ENCODE measurements around the gene ACAN. TPM values are rescaled to one million over a fixed set of nuclear protein-coding genes. Genes with fewer than 3 reads are reported as not detected.

ACAN gene
- total RNA-seq, 1 donor from 2014 or later = not detected

DNA sequence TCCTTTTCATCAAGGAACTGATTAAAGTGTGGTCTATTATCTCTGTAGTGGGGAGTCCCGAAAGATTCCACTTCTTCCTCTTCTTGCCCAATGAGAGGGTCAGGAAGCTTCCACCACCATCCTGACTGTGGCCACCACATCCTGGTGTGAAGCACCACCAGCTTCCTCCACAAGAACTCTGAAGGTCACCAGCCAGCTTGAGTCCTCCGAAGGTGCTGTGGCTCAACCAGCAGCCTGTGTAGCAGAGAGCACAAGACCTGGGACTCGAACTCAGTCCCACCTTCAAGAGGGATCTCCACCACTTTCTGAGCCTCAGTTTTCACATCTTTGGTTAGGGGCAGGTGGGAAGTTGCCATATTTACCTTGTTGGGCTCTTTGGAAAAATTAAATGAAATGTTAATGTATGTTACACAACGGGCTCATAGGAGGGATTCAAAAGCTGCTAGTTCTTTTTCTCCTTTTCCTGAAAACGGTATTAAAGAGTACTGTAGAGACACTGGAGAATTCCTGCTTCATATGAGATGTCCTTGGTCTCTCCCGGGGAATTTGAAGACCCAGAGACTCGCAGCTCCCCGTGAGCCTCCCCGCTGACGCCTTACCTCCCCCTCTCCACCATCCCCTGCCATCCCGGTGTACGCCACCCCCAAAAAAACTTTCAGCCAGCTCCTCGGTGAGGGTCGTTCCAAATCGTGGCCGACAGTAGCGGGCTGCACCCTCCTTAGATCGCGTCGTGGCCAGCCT lies 816 bp upstream of the ACAN start:
- DNase-seq (ENCODE audit: low read depth) (no peak), FAIRE-seq (no peak)
- H3K36me3 ChIP-seq (ENCODE audit: control insufficient read depth, insufficient read depth, low read length) = no peaks in the 10 kb centered on the region
- peaks cover 30% of the 10 kb centered on the region for H3K27me3 ChIP-seq (ENCODE audit: control insufficient read depth, insufficient read depth, low read length)
- no peak overlapping the region for H3K4me3 ChIP-seq (ENCODE audit: low read depth, low read length)
- TF ChIP-seq, protein P1, sequence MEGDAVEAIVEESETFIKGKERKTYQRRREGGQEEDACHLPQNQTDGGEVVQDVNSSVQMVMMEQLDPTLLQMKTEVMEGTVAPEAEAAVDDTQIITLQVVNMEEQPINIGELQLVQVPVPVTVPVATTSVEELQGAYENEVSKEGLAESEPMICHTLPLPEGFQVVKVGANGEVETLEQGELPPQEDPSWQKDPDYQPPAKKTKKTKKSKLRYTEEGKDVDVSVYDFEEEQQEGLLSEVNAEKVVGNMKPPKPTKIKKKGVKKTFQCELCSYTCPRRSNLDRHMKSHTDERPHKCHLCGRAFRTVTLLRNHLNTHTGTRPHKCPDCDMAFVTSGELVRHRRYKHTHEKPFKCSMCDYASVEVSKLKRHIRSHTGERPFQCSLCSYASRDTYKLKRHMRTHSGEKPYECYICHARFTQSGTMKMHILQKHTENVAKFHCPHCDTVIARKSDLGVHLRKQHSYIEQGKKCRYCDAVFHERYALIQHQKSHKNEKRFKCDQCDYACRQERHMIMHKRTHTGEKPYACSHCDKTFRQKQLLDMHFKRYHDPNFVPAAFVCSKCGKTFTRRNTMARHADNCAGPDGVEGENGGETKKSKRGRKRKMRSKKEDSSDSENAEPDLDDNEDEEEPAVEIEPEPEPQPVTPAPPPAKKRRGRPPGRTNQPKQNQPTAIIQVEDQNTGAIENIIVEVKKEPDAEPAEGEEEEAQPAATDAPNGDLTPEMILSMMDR (IDR thresholded peaks at IDR 0.05; ENCODE audit: insufficient read depth, low read length, severe bottlenecking) = no peak

GRCh38 chr15:88802991-88803240 lies 320 bp upstream of the ACAN start:
- no peaks in the 10 kb centered on the region for H3K36me3 ChIP-seq (ENCODE audit: control insufficient read depth, insufficient read depth, low read length)
- H3K27me3 ChIP-seq (ENCODE audit: control insufficient read depth, insufficient read depth, low read length) = peaks cover 30% of the 10 kb centered on the region
- FAIRE-seq (no peak), DNase-seq (ENCODE audit: low read depth) (no peak)
- no peak overlapping the region for H3K4me3 ChIP-seq (ENCODE audit: low read depth, low read length)
- TF ChIP-seq, protein P1 (IDR thresholded peaks at IDR 0.05; ENCODE audit: insufficient read depth, low read length, severe bottlenecking) = no peak

DNA sequence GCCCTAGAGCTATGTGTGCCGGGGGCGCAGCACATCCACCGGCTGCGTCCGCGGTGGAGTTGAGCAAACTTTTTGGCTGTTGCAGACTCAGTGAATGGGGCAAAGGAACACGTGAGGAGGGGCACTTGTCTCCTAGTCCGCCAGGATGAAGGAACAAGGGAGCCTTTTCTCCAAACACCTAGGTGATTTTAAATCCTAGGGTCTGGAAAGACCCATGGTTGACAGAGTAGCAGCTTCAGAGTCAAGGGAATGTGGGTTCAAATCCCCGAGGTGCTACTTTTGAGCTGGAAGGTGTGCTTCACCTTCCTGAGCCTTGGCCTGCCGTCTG lies 648 bp downstream of the ACAN start:
- peaks cover 30% of the 10 kb centered on the region for H3K27me3 ChIP-seq (ENCODE audit: control insufficient read depth, insufficient read depth, low read length)
- no peaks in the 10 kb centered on the region for H3K36me3 ChIP-seq (ENCODE audit: control insufficient read depth, insufficient read depth, low read length)
- no peak overlapping the region for H3K4me3 ChIP-seq (ENCODE audit: low read depth, low read length)
- DNase-seq (ENCODE audit: low read depth) = no peak
- no peak for FAIRE-seq
- TF ChIP-seq, protein P1 (IDR thresholded peaks at IDR 0.05; ENCODE audit: insufficient read depth, low read length, severe bottlenecking) = no peak

GRCh38 chr15:88804257-88804656 lies 1.0 kb downstream of the ACAN start:
- peaks cover 30% of the 10 kb centered on the region for H3K27me3 ChIP-seq (ENCODE audit: control insufficient read depth, insufficient read depth, low read length)

DNA sequence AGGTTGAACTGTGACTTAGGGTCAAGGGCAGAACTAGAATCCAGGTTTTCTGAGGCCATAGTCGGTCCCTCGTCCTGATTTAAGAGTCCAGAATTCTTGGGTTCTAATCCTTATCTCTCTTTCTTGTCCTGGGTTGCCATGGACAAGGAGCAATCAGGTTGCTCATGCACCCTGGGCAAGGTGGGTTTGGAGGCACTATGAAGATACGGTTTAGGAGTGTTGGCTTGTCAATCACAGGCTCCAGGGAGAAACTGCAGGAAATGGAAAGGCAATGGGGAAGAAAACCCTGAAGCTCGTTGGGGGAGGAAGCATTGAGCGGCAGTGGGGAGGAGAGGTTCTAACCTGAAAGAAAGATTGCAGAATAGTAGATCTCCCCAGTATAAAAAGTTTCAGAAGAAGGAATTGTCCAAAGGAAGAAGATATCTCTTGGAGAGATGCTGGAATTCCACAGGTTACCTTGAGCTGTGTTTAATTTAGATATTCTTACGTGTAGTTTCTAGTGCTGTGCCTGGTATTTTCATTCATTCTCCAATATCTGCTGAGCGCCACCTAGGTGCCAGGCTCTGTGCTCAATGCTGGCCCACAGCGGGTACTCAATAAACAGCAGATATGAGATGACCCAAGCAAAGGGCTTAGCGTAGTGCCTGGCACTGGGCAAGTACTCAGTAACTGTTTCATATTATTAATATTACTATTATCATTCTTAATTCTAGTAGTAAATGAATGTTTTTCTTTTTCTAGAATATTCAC lies 2.0 kb downstream of the ACAN start:
- no peak overlapping the region for H3K4me3 ChIP-seq (ENCODE audit: low read depth, low read length)
- DNase-seq (ENCODE audit: low read depth) = no peak
- TF ChIP-seq, protein P1 (IDR thresholded peaks at IDR 0.05; ENCODE audit: insufficient read depth, low read length, severe bottlenecking) = no peak
- no peak for FAIRE-seq
- H3K36me3 ChIP-seq (ENCODE audit: control insufficient read depth, insufficient read depth, low read length) = no peaks in the 10 kb centered on the region
- peaks cover 30% of the 10 kb centered on the region for H3K27me3 ChIP-seq (ENCODE audit: control insufficient read depth, insufficient read depth, low read length)

More at GRCh38 chr15:88804257-88804656, 1.0 kb downstream of the ACAN start:
- FAIRE-seq (no peak), DNase-seq (ENCODE audit: low read depth) (no peak)
- no peak overlapping the region for H3K4me3 ChIP-seq (ENCODE audit: low read depth, low read length)
- TF ChIP-seq, protein P1 (IDR thresholded peaks at IDR 0.05; ENCODE audit: insufficient read depth, low read length, severe bottlenecking) = no peak
- no peaks in the 10 kb centered on the region for H3K36me3 ChIP-seq (ENCODE audit: control insufficient read depth, insufficient read depth, low read length)
